Activated CD8-positive, alpha-beta memory T cell treated with anti-CD3 and anti-CD28 coated beads, Interleukin-2, amount 50 U/mL, for 24 hours (primary cell): Measurements from ENCODE around the gene CPNE7.
A peak's percentile ranks its signal among the peaks of the same experiment; 100 is the strongest.
"Not testable (repeated sequence)": the region's sequence is repeated elsewhere in the genome, so short reads cannot be mapped to it uniquely, and the experiment has no call there.

Experiments used
- DNase-seq: peaks from one replicate; pipeline ENCODE4 v3.0.0-alpha.2; 2020; ENCODE audit errors: extremely low read depth

The CPNE7 gene

DNA sequence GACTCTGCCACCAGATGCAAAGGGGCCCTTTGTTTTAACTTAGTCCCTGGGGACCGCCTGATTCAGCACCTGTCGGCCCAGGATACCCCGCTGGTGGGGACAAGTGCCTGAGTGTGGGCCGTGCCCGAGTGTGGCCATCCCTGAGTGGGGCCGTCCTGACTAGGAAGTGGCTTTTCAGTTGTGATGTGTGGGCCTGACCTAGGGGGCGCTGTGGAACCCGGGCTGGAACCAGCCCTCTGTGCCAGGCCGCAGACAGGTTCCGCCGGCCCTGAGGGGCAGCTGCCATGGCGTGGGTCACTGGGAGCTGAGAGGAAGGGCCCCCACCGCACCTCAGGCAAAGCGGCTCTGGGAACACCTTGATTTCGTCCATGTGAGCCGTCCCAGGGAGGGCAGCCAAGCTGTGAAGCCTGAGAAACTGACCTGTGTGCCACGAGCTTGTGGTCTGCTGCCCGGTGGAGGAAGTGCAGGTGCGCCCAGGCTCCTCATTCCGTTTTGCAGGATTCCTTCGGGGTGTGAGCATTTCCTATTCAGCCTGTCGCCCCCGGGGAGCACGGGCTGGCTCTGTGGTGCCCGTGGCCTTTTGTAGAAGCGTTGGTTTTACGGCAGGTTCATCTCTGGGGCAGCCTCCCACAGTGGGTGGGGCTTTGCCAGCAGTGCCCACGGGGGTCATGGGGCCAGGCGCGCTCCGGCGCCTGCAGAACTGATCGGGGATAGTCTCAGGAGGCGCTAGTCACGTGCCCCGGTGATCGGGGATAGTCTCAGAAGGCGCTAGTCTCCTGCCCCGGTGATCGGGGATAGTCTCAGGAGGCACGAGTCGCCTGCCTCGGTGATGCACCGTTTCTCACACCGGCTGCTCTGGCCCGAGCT is 9.8 kb upstream of the CPNE7 start:
- DNase-seq = peak; percentile 21

DNA sequence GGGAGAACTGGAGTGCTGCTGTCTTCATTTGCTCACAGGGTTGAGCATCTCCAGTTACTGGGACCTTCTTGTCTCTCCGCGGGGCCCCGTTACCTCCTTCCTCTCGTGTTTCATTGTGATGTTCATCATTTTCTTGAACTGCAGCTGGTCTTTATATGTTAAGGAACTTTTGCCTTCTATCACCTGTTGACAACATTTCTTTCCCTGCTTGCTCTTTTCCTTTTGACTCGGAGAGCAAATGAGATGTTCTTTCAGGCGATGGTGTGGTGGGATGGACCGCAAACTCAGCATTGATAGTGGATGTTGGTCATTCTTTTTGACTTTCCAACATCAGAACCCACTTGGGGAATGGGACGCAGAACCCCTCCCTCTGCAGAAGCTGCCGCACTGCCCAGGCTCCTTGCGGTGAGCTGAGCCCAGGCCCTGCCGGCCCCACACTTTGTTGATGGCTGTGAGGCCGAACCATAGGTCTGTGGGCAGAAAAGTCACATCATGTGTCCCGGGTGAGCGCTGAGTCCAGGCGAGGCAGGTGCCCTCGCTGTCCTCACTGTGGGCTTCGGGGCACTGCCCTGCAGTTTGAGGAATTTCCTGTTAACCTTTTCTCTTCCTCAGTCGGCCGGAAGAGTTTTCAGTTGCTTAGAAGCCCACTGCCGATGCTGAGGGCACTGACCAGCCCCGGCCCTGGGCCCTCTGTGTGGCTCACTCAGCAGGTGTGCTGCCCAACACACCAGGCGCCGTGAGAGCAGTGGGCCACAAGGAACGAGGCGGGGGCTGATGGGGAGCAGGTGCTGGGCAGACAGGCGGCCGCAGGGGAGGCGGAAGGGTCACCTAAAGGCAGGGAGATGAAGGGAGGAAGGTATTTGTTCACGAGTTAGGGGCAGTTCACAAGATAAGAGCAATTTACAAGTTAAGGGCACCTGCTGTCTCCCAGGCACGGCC is 7.6 kb upstream of the CPNE7 start:
- DNase-seq = no peak

DNA sequence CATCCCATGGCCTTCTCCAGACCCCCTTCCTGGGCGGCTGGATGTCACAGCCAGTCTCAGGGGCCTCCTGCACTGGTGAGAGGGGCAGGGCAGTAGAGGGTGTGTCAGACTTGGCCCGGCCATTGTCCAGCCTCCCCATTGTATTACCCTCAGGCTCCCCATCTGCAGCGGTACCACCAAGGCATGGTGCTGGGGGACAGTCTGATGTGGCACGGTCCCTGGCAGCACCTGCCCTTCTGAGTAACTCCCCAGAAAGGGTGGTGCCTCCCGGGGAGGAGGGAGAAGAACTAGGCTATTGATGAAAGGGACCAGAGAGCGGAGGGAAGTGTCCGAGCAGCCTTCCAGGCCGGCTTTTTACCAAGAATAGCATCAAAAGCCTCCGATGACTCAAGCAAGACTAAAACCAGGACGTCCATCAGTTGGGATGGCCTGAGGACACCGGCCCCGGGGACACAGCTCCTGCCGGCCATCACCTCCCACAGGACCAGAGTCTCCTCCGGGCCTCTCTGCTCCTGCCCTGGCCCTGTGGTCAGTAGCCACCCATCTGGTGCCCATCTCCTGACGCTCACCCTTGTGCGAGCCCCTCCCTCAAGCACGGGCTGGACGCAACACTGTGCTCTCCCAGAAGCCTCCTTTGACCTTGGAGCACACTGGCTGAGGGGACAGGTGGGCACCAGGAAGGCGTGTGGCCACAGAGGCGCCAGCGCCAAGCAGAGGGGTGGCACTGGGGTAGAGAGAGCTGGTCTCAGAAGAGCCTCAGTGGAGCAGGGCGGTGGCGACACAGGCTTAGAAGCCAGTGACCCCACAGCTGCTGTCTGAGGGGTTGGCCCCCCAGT is 5.8 kb upstream of the CPNE7 start:
- DNase-seq = no peak

DNA sequence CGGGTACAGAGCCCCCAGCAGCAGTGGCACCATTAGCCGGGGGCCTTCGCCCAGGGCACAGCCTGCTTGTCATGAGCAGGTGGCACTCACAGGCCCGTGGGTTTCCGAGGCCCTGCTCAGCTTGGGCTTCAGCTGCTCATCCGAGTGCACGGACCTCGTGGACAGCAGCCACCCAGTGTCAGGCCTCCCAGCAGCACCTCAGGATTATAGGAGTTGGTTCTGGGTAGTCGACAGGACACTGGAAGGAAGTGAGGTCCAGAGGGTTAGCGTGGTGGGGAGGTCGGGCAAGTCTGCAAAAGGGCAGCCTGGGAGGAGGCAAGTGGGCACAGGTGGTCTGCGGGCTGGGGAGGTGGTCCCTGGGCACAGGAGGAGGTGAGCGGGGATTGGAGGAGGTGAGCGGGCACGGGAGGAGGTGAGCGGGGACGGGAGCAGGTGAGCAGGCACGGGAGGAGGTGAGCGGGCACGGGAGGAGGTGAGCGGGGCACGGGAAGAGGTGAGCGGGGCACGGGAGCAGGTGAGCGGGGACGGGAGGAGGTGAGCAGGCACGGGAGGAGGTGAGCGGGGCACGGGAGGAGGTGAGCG is 5.1 kb upstream of the CPNE7 start:
- no peak for DNase-seq

DNA sequence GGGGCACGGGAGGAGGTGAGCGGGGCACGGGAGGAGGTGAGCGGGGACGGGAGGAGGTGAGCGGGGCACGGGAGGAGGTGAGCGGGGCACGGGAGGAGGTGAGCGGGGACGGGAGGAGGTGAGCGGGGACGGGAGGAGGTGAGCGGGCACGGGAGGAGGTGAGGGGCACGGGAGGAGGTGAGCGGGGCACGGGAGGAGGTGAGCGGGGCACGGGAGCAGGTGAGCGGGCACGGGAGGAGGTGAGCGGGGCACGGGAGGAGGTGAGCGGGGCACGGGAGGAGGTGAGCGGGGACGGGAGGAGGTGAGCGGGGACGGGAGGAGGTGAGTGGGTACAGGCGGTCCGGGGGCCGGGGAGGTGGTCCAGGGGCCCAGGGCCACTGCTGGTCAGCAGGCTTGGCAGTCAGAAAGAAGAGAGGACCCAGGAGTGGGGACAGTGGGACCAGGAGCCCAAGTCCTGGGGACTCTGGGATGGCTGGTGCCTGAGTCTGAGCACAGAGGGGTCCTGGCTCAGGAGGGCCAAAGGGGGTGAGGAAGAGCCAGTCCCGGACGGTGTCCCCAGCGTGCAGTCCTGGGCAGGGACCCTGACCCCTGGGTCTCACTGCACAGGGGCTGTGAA is 4.5 kb upstream of the CPNE7 start:
- not testable (repeated sequence) for DNase-seq

DNA sequence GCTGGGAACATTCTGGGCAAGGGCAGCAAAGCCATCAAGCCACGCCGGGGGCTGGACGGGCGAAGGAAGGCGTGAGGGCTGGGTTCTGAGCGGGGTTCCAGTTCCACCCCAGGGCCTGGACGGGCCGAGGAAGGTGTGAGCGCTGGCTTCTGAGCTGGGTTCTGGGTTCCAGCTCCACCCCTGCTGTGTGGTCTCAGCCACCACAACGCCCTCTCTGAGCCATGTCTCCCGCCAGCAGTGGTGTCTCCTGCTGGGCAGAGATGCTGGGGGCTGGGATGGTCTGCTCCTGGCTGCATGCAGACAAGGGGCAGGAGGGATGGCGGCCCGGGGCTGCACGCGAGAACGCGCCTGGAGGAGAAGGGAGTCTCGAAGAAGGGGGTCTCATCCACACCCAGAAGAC is 3.9 kb upstream of the CPNE7 start:
- DNase-seq = no peak

DNA sequence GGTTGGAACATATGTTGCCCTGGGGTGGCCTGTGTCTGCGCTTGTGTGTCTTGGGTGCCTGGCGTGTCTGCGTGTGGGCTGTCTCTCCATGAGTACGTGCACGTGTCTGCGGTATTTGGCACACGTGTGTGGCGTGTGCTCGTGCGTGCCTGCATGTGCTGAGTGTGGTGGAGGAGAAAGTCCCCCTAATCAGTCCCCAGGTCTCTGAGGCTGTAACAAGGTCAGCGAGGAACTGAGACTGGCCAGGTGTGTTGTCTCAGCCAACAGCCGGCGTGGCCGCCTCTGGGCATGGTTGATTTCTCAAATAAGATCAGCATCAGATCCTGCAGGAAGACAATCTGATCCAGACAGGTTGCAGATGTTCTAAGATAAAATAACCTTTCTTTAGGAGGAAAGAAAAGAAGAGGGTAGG is 3.5 kb upstream of the CPNE7 start:
- no peak for DNase-seq

DNA sequence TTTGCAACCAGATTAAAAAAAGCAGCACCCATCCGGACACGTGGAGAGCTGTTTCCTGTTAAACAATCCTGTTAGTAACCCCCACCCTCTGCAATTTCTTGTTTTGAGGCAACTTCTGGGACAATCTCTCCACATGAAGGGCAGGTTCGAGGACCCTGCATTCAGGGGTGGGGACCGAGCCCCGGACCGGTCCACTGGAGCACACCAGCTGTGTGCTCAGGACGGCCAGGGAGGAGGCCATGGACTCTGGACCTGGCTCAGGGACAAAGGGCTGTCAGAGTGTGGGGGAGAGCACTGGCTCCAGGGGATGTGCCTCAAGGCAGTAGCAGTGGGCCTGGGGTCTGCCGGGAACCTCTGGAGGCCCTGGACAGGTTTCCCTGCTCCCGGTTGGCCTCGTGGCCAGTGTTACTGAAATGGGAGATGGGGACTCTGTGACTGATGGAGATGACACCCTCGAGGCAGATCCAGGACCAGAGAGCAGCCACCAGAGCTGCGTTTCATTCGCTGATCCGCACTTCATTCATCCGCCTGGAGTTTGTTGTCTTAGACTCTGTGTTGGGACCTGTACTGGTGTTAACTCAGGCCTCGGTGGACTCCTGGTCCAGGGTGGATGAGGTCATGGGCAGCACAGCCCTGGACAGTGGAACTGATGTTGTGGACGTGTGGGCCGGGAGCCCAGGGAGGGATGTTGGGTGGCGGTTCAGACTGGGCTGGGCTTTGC is 2.9 kb upstream of the CPNE7 start:
- no peak for DNase-seq

DNA sequence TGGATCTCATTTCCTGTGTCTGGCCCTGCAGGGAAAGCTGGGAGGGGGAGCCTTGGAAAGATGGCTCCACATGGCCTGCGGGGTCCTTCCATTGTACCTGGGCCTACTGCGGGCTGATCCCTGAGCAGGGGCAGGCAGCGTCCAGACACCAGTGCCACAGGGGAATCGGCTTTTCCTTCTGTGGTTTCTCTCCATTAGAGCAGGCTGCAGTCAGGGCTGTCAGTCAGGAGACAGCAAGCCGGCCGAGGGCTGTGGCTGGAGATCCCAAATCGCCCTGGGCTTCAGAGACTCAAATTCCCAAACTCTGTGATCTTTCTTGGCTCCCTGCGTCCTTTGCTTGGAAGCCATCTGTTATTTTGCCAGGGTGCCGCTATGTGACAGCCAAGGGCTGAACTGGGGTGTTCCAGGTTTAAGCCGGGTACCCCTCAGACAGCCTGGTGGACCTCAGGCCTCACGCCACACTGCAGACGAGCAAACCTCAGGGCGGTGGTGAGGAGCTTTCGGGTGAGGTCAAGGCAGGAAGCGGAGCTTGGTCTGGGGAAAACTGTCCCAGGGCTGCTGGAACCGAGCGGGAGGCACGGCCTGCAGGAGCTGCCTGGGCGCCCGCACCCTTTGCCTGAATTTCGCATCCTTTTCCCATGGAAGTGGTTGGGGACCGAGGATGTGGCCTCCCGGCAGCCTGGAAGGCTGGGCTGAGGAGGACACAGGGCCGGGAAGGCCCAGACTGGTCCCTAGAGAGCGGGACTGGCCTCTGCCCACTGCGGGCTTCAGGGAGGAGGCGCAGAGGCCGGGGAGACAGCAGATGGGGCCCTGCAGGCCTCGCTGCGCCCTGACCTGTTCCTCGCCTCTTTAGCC is 1.5 kb upstream of the CPNE7 start:
- DNase-seq = no peak

DNA sequence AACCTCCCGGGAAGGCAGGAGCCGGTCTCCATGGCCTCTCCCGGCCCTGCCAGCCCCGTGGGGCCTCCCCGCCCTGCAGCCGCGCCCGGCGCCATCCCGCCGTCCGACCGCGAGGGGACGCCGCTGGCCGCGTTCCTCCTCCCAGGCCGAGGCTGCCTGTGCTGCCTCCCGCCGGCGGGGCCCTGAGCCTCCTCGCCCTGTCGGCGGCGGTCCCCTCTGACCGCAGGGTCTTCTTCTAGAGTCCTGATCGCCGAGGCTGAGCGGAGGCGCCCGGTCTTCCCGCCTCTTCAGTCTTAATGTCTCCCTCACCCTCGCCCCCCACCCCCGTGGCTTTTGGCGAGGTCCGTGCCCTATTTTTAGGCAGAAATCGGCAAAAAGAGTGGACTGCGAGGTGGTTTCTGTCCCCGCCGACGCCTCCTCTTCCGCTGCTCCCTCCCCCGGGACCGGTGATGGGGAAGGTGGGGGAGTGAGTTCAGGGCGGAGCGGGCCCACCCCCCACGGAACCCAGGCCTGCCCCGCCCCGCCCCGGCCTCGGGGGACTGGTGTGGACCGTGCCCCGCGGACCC is 794 bp upstream of the CPNE7 start:
- DNase-seq = no peak

DNA sequence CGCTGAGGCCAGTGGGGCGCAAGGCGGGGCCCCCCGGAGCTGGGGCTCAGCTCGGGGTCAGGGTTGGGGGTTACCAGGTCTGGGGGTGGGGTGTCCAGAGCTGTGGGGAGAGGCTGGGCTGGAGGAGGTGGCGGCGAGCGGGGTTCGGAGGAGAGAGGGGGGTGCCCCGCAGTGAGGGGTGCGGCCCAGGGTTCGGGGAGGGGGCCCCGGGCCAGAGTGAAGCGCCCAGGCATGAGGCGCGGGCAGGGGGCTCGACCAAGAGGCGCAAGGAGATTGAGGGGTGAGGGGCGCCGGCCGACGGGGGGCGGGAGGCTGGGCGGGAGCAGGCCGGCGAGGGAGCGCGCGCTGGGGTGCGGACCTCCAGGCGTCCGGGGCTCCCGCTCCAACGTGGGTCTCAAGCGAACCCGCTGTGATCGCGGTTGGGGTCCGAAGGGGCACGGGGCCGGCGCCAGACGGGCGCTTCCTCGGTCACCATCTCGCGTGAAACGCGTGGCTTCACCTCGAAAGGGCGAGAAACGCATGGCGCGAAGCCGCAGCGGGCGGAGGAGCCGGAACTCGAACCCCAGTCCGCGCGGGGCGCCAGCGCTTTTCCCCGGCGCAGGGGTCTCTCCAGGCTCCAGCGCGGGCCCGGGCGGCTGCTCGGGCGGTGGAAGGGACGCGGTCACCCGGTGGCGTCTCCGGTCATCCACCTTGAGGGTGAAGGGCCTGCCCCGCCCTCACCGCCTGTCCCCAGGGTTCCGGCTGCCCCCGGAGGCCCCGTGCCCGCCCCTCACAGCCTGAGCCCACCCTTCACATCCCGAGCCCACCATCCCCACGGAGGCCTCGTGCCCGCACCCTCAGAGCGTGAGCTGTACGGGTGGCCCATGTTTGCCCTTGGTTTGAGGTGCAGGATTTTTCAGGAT is 846 bp downstream of the CPNE7 start:
- no peak for DNase-seq

DNA sequence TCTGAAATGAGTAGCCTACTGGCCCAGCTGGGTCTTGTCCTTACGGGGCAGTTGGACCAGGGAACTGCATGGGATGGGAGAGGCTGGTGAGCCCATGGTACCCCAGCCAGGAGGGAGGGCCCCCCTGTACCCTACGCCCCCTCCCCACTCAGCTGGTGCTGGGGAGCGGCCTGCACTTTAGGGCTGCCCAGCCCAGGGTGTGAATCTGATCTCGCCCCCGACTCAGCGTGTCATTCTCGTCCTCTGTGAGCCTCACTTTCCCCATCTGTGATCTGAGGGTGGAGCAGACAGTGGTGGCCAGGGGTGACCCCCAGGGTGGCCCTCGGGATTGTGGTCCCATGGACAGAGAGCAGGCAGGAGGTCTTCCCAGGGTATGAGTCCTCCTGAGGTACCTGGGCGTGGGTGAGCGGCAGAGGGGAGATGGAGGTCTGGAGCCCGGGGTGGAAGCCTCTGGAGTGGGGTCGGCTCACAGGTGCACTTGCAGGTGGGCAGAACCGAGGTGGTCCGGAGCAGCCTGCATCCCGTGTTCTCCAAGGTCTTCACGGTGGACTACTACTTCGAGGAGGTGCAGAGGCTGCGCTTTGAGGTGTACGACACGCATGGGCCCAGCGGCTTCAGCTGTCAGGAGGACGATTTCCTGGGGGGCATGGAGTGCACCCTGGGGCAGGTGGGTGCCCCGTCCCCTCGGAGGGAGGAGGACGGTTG is 1.6 kb downstream of the CPNE7 start:
- no peak for DNase-seq

DNA sequence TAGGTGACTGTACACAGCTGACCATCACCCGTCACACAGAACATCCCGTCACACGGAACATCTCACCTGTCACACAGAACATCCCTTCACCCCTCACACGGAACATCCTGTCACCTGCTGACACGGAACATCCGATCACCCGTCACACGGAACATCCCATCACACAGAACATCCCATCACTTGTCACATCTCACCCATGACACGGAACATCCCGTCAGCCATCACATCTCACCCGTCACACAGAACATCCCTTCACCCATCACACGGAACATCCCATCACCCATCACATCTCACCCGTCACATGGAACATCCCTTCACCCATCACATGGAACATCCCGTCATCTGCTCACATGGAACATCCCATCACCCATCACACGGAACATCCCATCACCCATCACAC is 3.8 kb downstream of the CPNE7 start:
- DNase-seq = no peak

DNA sequence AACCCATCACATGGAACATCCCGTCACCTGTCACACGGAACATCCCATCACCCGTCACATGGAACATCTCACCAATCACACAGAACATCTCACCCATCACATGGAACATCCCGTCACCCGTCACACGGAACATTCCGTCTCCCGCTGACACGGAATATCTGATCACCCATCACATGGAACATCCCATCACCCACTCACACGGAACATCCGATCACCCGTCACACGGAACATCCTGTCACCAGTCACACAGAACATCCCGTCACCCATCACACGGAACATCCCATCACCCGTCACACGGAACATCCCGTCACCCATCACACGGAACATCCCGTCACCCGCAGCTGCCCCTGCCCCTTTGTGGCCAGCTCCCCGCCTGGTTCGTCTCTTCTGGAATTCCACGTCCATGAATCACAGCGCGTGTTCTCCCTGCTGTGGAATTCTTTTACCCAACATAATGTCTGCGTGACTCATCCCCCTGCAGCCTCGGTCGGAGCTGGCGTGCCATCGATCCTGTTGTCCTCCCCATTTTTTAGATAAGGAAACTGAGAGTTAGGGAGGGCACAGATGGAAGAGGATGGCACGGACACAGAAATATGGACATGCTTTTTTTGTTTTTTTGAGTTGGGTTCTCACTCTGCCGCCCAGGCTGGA is 5.6 kb downstream of the CPNE7 start:
- no peak for DNase-seq

DNA sequence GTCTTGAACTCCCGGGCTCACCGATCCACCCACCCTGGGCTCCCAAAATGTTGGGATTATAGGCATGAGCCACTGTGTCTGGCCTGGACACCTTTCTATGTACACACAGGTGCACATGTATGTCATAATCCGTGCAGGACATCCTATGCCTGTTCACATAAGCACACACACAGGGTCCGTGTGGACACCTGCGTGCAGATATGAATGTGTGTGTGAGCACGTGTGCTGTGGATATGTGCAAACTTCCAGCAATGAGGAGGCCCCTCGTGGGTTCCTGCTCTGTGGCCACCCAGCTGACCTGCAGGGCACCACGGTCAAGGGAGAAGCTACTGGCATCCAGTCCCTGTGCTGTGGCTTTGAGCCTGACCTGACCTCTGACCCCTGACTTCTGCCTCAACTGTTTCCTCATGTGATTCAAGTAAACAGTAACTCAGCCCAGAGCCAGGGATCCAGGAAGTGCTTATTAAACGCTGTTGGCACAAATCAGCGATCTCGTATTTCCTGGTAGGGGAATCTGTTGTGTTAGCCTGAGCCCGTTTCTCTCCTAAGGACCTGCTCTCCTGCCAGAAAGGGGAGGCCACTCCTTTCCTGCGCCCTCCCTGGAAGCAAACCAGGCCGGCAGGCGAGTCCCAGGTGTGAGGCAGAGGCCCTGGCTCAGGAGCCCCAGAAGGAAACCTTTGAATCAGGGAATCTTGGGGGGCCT is 6.5 kb downstream of the CPNE7 start:
- no peak for DNase-seq

DNA sequence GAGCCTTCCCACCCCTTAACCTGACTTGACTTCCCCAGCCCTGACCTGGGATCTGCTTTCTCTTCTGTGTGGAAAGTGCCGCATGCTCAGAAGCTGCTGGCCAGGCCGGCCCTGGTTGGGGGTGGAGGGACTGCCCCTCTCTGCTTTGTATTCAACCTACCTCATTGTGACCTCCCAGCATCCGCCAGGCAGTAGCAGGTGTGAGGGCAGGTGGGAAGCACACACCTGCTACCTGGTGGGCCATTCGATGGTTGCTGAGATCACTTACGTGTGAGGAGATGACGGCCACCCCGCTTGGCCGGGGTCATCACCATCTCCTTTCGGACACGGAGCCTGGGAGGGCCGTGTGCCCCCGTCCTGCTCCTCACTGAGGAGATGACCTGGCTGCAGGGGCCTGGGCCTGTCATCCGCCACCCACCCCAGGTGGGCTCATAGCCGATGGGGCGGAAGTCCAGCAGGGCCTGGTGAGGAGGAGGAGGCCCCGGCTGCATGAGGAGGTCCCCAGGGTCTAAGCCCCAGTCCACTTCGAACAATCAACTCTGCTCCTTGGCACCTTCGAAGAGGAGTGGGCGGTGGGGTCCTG is 7.1 kb downstream of the CPNE7 start:
- no peak for DNase-seq
